Fibroblast of skin of back (primary cell): ENCODE data around the gene CTNNA2.

ENCODE experiments used
- DNase-seq: peaks from one replicate; pipeline ENCODE4 v3.0.0-alpha.2; 2013

The CTNNA2 gene

DNA sequence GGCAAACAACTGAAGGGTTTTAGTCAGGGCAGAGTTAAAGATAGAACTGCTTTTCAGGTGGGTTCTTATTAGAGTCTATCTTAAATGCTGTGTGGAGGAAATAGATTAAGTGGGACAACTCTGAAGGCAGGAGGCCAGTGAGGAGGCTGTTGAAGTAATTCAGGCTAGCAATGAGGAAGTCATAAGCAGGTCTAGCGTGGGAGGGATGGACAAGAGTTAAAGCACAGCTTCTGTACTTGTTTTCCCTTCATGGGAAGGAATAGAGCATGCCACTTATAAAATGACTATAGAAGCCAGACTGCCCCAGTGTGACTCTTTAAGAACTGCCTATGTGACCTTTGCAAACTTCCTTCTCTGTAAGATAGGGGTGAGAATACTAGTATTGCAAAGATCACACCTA lies 993.7 kb downstream of the CTNNA2 start:
- no peak for DNase-seq

DNA sequence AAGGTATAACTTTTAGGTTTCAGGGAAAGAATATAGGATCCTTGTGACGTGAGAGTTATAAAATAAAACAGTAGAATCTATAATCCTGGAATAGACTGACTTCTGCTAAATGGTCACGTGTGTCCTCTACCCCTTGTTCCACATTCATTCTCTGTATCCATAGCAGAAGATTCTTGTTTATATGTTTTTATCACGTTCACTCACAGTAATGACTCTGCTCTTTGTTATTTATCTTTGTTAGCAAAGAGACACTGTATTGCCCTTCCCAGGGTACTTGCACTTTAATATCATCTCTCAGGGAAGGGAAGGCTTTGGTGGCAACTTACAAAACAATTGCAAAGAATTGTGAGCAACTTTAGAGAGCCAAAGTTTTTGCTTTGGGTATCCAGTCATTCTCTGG lies 997.9 kb downstream of the CTNNA2 start:
- DNase-seq, result no peak

DNA sequence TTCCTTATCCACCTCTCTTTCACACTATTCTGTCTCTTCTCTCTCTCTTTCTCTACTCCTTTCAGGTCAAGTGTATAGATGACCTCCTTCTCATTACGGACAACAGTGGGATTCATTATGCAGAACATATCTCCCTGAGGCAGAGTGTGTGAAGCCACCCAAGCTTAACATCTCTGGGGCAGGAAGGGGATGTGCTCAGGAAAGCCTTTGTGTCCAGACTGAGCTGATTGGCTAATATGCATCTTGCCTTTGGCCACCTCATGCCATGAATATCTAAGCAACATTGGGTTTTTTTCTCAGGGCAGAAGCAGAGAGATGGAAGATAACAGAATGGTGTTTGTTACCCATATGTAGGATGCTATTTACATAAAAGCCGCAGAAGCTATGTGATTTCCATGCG lies 1003.1 kb downstream of the CTNNA2 start:
- no peak for DNase-seq

- DNase-seq, result no peak
These were observed 1004.5 kb downstream of the CTNNA2 start for GRCh38 chr2:80517316-80517715.

DNA sequence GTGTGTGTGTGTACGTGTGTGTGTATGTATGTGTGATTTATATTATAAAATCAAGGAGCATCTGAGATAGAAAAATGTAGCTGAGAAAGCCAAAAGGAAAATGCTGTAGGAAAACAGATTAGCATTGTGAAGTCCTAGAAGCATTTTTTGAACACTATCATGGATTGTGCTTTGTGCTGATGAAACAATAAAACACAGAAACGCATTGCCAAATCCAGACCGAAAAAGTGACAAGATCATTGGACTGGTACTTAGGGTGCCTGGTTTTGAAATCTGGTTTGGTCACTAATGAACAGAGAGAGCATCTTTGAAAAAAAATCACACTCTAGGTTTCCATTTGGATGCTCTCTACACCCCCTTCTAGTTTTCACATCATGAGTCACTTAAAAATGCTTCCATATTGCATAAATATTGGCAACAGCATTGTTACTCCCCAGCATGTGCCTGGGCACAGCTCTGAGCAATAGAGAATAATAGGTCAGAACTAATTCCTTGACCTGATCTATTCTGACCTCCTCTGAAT lies 1006.3 kb downstream of the CTNNA2 start:
- no peak for DNase-seq

DNA sequence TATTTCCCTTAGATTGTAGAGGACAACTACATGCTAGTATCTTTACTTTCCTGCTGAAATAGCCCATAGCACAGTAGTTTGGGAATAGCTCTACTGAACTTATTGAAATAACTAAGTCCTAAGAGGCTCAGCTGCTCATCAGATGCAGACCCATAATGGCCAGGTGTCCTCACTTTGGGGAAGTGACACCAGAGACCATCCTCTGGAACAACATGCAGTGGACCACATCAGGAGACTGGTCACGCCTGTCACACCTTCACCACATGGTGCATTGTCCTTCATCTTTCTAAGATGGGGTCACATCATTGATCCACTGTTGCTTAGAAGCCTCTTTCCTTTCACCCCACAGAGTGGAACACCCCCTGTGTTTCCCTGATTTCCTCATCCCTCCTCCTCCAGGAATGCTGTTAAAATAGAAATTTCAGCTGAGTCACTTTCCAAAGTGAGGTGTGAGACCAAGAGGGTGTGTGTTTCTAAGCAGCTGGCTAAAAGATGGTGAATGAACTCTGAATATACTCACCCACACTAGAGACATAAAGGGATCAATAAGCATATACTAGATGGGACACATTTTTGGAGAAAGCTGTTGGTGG lies 1006.9 kb downstream of the CTNNA2 start:
- no peak for DNase-seq

DNA sequence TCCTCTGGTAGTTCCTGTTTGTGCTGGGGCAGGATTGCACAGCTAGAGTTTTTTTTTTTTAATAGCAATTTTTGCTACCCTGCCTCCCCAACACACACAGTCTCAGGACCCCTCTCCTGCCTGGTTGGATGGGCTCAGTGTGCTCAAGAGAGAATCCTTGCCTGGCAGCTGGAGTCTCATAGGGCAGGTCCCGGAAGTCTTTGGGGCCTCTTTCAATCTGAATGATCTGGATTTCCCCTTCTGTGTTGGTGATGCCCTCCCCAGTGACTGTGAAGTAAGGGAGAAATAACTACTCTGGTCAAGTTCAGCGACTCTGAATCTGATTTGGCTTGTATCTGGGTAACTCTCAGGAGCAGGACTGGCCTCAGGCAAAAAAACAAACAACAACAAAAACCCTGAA lies 1012.3 kb downstream of the CTNNA2 start:
- DNase-seq, result no peak

- DNase-seq, result no peak
These were observed 1014.3 kb downstream of the CTNNA2 start for GRCh38 chr2:80527119-80527518.

- DNase-seq, result no peak
These were observed 1016.8 kb downstream of the CTNNA2 start for GRCh38 chr2:80529466-80530165.

DNA sequence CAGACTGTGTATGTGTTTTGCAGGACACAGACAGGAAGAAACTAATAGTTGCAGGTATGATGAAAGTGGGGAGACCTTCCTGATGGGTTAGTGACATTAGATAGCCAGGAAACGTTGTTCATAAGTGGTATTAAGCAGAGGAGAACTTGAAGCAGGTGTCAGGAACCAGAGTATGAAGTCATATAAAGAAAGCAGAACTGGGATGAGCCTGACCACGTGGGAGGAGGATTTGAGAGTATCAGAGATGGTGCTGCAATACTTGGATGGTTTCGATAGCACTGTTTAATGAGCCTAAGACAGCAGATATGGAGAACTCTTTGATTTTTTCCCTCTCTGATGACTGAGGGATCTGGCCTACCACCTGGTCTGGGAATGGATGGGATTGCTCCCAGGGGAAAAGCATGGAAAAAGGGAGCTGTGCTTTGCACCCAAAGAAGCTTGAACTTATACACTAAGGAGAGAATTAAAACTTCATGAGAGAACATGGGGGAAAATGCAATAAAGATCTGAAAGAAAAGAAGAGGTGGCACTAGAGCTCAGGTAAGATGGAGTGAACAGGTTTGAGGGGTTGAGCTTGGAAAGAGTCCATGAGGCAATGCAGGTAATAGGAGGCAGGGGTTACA lies 1017.7 kb downstream of the CTNNA2 start:
- no peak for DNase-seq

GRCh38 chr2:80531319-80531718 lies 1018.5 kb downstream of the CTNNA2 start:
- no peak for DNase-seq

- DNase-seq, result no peak
These were observed 1032.8 kb downstream of the CTNNA2 start for GRCh38 chr2:80545420-80546210.

GRCh38 chr2:80546766-80547165 lies 1033.9 kb downstream of the CTNNA2 start:
- no peak for DNase-seq

GRCh38 chr2:80547344-80547743 lies 1034.5 kb downstream of the CTNNA2 start:
- DNase-seq, result no peak

GRCh38 chr2:80548469-80548868 lies 1035.6 kb downstream of the CTNNA2 start:
- no peak for DNase-seq

- no peak for DNase-seq
These were observed 1037.0 kb downstream of the CTNNA2 start for GRCh38 chr2:80549901-80550300.

DNA sequence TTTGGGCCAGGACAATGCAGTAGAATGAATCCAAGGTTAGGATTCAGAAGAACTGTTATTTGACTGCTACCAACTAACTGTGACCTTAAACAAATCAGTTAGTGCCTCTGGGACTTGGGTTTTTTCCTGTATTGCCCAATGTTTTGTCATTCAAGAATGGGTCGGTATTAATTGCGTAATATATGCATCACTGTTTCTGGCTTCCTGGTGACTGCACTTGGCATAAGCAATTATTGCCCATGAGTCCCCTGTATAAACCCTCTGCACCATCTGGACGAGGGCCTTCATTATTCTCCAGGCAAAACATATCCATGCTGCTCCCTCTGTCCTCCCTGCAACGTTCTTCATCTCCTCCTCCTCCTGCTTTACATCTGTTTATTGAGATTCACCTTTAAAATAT lies 1047.5 kb downstream of the CTNNA2 start:
- no peak for DNase-seq

- no peak for DNase-seq
These were observed 1055.2 kb downstream of the CTNNA2 start for GRCh38 chr2:80568011-80568410.

GRCh38 chr2:80573167-80573566 lies 1060.3 kb downstream of the CTNNA2 start:
- DNase-seq, result no peak

DNA sequence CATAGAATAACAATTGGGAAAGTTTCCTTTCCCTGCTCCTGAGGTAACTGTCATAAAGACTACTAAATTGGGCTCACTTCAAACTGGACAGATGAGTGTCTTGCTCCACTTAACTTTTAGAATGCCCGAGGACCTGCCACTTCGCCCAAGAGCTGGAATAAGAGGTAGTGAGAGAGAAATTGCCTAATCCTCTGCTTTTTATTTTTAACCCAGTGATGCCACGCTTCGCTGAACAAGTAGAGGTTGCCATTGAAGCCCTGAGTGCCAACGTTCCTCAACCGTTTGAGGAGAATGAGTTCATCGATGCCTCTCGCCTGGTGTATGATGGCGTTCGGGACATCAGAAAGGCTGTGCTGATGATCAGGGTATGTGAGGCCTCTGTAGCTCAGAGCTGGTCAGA lies 1061.1 kb downstream of the CTNNA2 start:
- no peak for DNase-seq

- no peak for DNase-seq
These were observed 1066.9 kb downstream of the CTNNA2 start for GRCh38 chr2:80579756-80580155.

GRCh38 chr2:80591233-80591632 lies 1078.4 kb downstream of the CTNNA2 start:
- no peak for DNase-seq

DNA sequence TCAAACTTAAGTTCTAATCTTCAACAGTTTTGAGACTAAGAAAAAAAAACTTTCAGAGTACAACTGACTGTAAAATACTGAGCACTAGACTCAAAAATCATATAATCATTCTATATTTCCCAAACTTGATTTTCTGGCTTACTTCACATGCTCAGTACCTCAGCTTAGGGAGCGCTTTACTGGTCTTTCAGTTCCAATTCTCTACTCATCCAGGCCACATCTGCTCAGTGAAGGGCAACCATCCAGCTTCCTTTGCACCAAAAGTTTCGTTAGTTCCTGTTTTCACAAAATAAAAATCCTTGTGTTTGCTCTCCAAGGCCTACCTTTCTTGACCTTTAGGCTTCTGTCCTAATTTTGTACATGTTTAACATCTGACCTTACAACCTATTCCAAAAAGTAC lies 1079.3 kb downstream of the CTNNA2 start:
- no peak for DNase-seq
